H1 (cell line): ENCODE results near the gene PRLHR.

Experiments
- CTCF ChIP-seq, 3 experiments: IDR thresholded peaks; 1 replicate in 2 of 3; 2 replicates in 1 of 3; pipeline versions ENCODE4 v1.5.1 to v1.6.1; 2011; ENCODE audit warnings: low read length in 3 of 3, mild to moderate bottlenecking in 3 of 3, inconsistent platforms in 2 of 3, low read depth in 1 of 3, moderate library complexity in 1 of 3; ENCODE audit not compliant: insufficient read depth in 1 of 3; ENCODE audit errors: control extremely low read depth in 1 of 3
- POLR2AphosphoS5 ChIP-seq: IDR thresholded peaks from 2 replicates; pipeline ENCODE4 v1.6.1; 2011; ENCODE audit warnings: low read depth, low read length
- SUZ12 ChIP-seq: fragments of 200-600 bp; sonication (generic); IDR thresholded peaks from 2 replicates; pipeline ENCODE4 v1.6.1; 2012; ENCODE audit warnings: mild to moderate bottlenecking, inconsistent platforms, low read length, moderate library complexity, mixed read lengths

GRCh38 chr10:118551535-118552100 lies 43.8 kb downstream of the PRLHR start:
- TF ChIP-seq CTCF (IDR thresholded peaks at IDR 0.05; ENCODE audit: control extremely low read depth in 1 of 3, insufficient read depth in 1 of 3, low read depth in 1 of 3, low read length in 3 of 3) (no peak), POLR2AphosphoS5 (no peak), SUZ12 (no peak)
